NCI-H748 (cell line): ENCODE data around the gene LRBA.

Experiments
- DNase-seq: peaks from one replicate; lab custom pipeline; 2025; ENCODE audit not compliant: unreplicated experiment; lab: John Stamatoyannopoulos, UW

Gene LRBA

GRCh38 chr4:150464523-150464922 is 550.6 kb downstream of the LRBA start:
- DNase-seq: no peak

- DNase-seq: no peak
Measured at GRCh38 chr4:150462743-150463142, 552.3 kb downstream of the LRBA start.

- no peak for DNase-seq
Measured at GRCh38 chr4:150461957-150462356, 553.1 kb downstream of the LRBA start.

- no peak for DNase-seq
Measured at GRCh38 chr4:150457802-150458201, 557.3 kb downstream of the LRBA start.

GRCh38 chr4:150451883-150452282 is 563.2 kb downstream of the LRBA start:
- no peak for DNase-seq

GRCh38 chr4:150447356-150447755 is 567.7 kb downstream of the LRBA start:
- no peak for DNase-seq

- no peak for DNase-seq
Measured at GRCh38 chr4:150439451-150439933, 575.6 kb downstream of the LRBA start.

- no peak for DNase-seq
Measured at GRCh38 chr4:150436598-150437370, 578.3 kb downstream of the LRBA start.

- DNase-seq: no peak
Measured at GRCh38 chr4:150431221-150431620, 583.9 kb downstream of the LRBA start.

- no peak for DNase-seq
Measured at GRCh38 chr4:150425161-150425560, 589.9 kb downstream of the LRBA start.

GRCh38 chr4:150423503-150423902 is 591.6 kb downstream of the LRBA start:
- no peak for DNase-seq

GRCh38 chr4:150423074-150423473 is 592.0 kb downstream of the LRBA start:
- DNase-seq: no peak

GRCh38 chr4:150421612-150422011 is 593.5 kb downstream of the LRBA start:
- DNase-seq: no peak

- DNase-seq: no peak
Measured at GRCh38 chr4:150419939-150420338, 595.1 kb downstream of the LRBA start.

GRCh38 chr4:150418757-150419410 is 596.2 kb downstream of the LRBA start:
- no peak for DNase-seq

- no peak for DNase-seq
Measured at GRCh38 chr4:150415213-150415612, 599.9 kb downstream of the LRBA start.

GRCh38 chr4:150411520-150411919 is 603.6 kb downstream of the LRBA start:
- DNase-seq: no peak

- DNase-seq: peak; percentile 87
Measured at GRCh38 chr4:150402871-150403272, 612.2 kb downstream of the LRBA start.

- no peak for DNase-seq
Measured at GRCh38 chr4:150401083-150401687, 613.9 kb downstream of the LRBA start.

- DNase-seq: no peak
Measured at GRCh38 chr4:150395872-150396271, 619.2 kb downstream of the LRBA start.

GRCh38 chr4:150394046-150394445 is 621.0 kb downstream of the LRBA start:
- DNase-seq: no peak

GRCh38 chr4:150391052-150391451 is 624.0 kb downstream of the LRBA start:
- DNase-seq: no peak
